Testis (tissue), 2 donors: ENCODE data around the gene ANKRD27.

ENCODE experiments used
- POLR2A ChIP-seq: fragments of 450-650 bp; IDR thresholded peaks from one replicate; pipeline ENCODE4 v1.6.1; 2017; ENCODE audit warnings: antibody characterized with exemption, mild to moderate bottlenecking, moderate library complexity
- TF ChIP-seq, protein P1 (sequence below), 3 experiments: fragments of 450-650 bp in 2 of 3; fragments of 200-600 bp in 1 of 3; sonication (generic) in 1 of 3; IDR thresholded peaks; one replicate each; pipeline ENCODE4 v1.5.1; 2016 to 2019; ENCODE audit warnings: antibody characterized with exemption in 3 of 3, mild to moderate bottlenecking in 2 of 3, moderate library complexity in 1 of 3

- TF ChIP-seq POLR2A, result no peak
- TF ChIP-seq, protein P1, sequence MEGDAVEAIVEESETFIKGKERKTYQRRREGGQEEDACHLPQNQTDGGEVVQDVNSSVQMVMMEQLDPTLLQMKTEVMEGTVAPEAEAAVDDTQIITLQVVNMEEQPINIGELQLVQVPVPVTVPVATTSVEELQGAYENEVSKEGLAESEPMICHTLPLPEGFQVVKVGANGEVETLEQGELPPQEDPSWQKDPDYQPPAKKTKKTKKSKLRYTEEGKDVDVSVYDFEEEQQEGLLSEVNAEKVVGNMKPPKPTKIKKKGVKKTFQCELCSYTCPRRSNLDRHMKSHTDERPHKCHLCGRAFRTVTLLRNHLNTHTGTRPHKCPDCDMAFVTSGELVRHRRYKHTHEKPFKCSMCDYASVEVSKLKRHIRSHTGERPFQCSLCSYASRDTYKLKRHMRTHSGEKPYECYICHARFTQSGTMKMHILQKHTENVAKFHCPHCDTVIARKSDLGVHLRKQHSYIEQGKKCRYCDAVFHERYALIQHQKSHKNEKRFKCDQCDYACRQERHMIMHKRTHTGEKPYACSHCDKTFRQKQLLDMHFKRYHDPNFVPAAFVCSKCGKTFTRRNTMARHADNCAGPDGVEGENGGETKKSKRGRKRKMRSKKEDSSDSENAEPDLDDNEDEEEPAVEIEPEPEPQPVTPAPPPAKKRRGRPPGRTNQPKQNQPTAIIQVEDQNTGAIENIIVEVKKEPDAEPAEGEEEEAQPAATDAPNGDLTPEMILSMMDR (IDR thresholded peaks at IDR 0.05), result no peak
Measured at GRCh38 chr19:32606289-32606688, 68.7 kb downstream of the ANKRD27 start.
